Stimulated activated naive B cell treated with anti-CD40 and anti-IgM and Interleukin-4, amounts not matched to agents 10 μg/mL and 1 μg/mL and 100 μg/mL, for 72 hours (primary cell): ENCODE results near the gene STOX2.
A peak's percentile ranks its signal among the peaks of the same experiment; 100 is the strongest.

Experiments
- ATAC-seq, 2 donors: fragments of 150-1000 bp; cut with Tn5 transposase; replicated peaks; 2 replicates each; pipeline ENCODE4 v1.10.0; 2021; ENCODE audit warnings: moderate library complexity in 1 of 2
- DNase-seq: peaks from one replicate; pipeline ENCODE4 v3.0.0; 2021
- H3K27ac Mint-ChIP-seq: one replicate; pipeline ENCODE4 v1.8.0; 2022; ENCODE audit warnings: mild to moderate bottlenecking, mixed read lengths
- H3K27me3 Mint-ChIP-seq, 2 donors: one replicate each; pipeline ENCODE4 v1.8.0; 2022; ENCODE audit warnings: mixed read lengths in 2 of 2
- H3K36me3 Mint-ChIP-seq, 2 donors: one replicate each; pipeline ENCODE4 v1.8.0; 2022; ENCODE audit warnings: mixed read lengths in 2 of 2, mild to moderate bottlenecking in 1 of 2
- H3K4me1 Mint-ChIP-seq, 2 donors: one replicate each; pipeline ENCODE4 v1.8.0; 2022; ENCODE audit warnings: mixed read lengths in 2 of 2, mild to moderate bottlenecking in 1 of 2
- H3K4me3 Mint-ChIP-seq, 2 donors: one replicate each; pipeline ENCODE4 v1.8.0; 2022; ENCODE audit warnings: mild to moderate bottlenecking in 2 of 2, mixed read lengths in 2 of 2, moderate library complexity in 1 of 2
- H3K9me3 Mint-ChIP-seq, 2 donors: one replicate each; pipeline ENCODE4 v1.8.0; 2022; ENCODE audit warnings: mixed read lengths in 2 of 2, mild to moderate bottlenecking in 1 of 2

Gene STOX2

GRCh38 chr4:183873409-183874185 is 31.5 kb upstream of the STOX2 start:
- Mint-ChIP-seq H3K36me3 (no peaks in the 10 kb centered on the region), H3K4me3 (no peak overlapping the region), H3K27me3 (peaks cover 0 to 7% of the 10 kb centered on the region in 2 donors), H3K9me3 (no peaks in the 10 kb centered on the region), H3K27ac (no peak overlapping the region), H3K4me1 (no peaks in the 10 kb centered on the region)
- no peak for DNase-seq
- no peak for ATAC-seq

GRCh38 chr4:183875251-183875825 is 29.8 kb upstream of the STOX2 start:
- ATAC-seq = no peak
- no peak overlapping the region for H3K4me3 Mint-ChIP-seq

GRCh38 chr4:183876268-183876934 is 28.7 kb upstream of the STOX2 start:
- Mint-ChIP-seq H3K4me1 (no peaks in the 10 kb centered on the region), H3K27me3 (peaks cover 7% of the 10 kb centered on the region in 2 donors), H3K36me3 (no peaks in the 10 kb centered on the region), H3K27ac (no peak overlapping the region), H3K4me3 (no peak overlapping the region), H3K9me3 (no peaks in the 10 kb centered on the region)
- no peak for ATAC-seq
- DNase-seq = no peak

More at GRCh38 chr4:183875251-183875825, 29.8 kb upstream of the STOX2 start:
- Mint-ChIP-seq H3K9me3 (no peaks in the 10 kb centered on the region), H3K4me1 (no peaks in the 10 kb centered on the region), H3K27ac (peak overlapping the region; percentile 25), H3K36me3 (no peaks in the 10 kb centered on the region), H3K27me3 (peaks cover 7% of the 10 kb centered on the region in 2 donors)
- DNase-seq = no peak

GRCh38 chr4:183878251-183878970 is 26.7 kb upstream of the STOX2 start:
- Mint-ChIP-seq H3K4me1 (no peaks in the 10 kb centered on the region), H3K4me3 (no peak overlapping the region), H3K27me3 (peaks cover 0 to 7% of the 10 kb centered on the region in 2 donors), H3K36me3 (no peaks in the 10 kb centered on the region), H3K9me3 (no peaks in the 10 kb centered on the region), H3K27ac (no peak overlapping the region)
- no peak for DNase-seq
- no peak for ATAC-seq

GRCh38 chr4:183885205-183885720 is 19.8 kb upstream of the STOX2 start:
- ATAC-seq = no peak
- DNase-seq = no peak
- H3K4me1 Mint-ChIP-seq = no peaks in the 10 kb centered on the region
- H3K27me3 Mint-ChIP-seq = peaks cover 4 to 5% of the 10 kb centered on the region in 2 donors
- no peaks in the 10 kb centered on the region for H3K9me3 Mint-ChIP-seq
- H3K4me3 Mint-ChIP-seq = no peak overlapping the region
- no peak overlapping the region for H3K27ac Mint-ChIP-seq
- H3K36me3 Mint-ChIP-seq = no peaks in the 10 kb centered on the region

GRCh38 chr4:183887351-183887750 is 17.8 kb upstream of the STOX2 start:
- Mint-ChIP-seq H3K27me3 (peaks cover 5 to 8% of the 10 kb centered on the region in 2 donors), H3K4me3 (no peak overlapping the region), H3K36me3 (no peaks in the 10 kb centered on the region)

GRCh38 chr4:183888564-183888963 is 16.5 kb upstream of the STOX2 start:
- DNase-seq = no peak
- Mint-ChIP-seq H3K9me3 (peaks cover 0 to 2% of the 10 kb centered on the region in 2 donors), H3K4me3 (no peak overlapping the region), H3K27ac (no peak overlapping the region), H3K27me3 (peaks cover 12 to 14% of the 10 kb centered on the region in 2 donors), H3K36me3 (no peaks in the 10 kb centered on the region), H3K4me1 (no peaks in the 10 kb centered on the region)
- ATAC-seq = no peak

More at GRCh38 chr4:183887351-183887750, 17.8 kb upstream of the STOX2 start:
- Mint-ChIP-seq H3K4me1 (no peaks in the 10 kb centered on the region), H3K27ac (no peak overlapping the region), H3K9me3 (no peaks in the 10 kb centered on the region)
- ATAC-seq (no peak), DNase-seq (no peak)

DNA sequence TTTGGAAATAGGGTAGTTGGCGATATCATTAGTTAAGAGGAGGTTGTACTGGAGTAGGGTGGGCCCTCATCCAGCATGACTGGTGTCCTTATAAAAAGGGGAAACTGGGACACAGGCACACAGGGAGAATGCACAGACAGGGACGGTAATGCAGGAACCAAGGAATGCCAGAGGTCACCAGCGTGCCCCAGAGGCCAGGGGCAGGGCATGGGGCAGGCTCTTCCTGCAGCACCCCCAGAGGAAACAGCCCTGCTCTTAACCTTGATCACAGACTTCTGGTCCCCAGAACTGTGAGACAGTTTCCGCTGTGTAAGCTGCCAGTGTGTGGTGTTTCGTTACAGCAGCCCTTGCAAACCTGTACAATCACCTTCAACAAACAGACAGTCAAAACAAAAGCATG is 15.9 kb upstream of the STOX2 start:
- Mint-ChIP-seq H3K4me3 (no peak overlapping the region), H3K27ac (no peak overlapping the region), H3K9me3 (peaks cover 0 to 2% of the 10 kb centered on the region in 2 donors), H3K36me3 (no peaks in the 10 kb centered on the region), H3K27me3 (peaks cover 12 to 14% of the 10 kb centered on the region in 2 donors), H3K4me1 (no peaks in the 10 kb centered on the region)
- ATAC-seq (no peak), DNase-seq (no peak)

DNA sequence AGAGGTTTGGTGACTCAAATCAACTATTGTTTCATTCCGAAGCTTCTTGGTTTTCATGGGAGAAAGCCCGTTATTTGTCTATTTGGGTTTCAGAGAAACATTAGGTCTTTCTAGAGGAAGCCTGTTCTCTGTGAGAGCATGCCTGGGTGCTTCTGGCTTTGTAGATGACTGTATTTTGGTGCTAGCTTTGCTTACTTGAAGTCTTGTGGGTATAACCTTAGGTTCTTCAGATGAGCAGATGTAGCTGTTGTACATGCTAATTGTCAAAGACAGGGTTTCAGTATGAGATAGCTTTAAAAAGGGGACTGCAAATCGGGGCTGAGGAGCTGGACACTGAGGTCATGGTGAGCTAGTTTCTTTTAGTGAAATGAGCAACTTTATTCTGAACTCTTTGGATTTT is 7.9 kb upstream of the STOX2 start:
- Mint-ChIP-seq H3K36me3 (no peaks in the 10 kb centered on the region), H3K27me3 (peaks cover 16 to 20% of the 10 kb centered on the region in 2 donors), H3K27ac (no peak overlapping the region), H3K4me3 (no peak overlapping the region), H3K4me1 (no peaks in the 10 kb centered on the region), H3K9me3 (peaks cover 8 to 10% of the 10 kb centered on the region in 2 donors)
- DNase-seq (no peak), ATAC-seq (no peak)

DNA sequence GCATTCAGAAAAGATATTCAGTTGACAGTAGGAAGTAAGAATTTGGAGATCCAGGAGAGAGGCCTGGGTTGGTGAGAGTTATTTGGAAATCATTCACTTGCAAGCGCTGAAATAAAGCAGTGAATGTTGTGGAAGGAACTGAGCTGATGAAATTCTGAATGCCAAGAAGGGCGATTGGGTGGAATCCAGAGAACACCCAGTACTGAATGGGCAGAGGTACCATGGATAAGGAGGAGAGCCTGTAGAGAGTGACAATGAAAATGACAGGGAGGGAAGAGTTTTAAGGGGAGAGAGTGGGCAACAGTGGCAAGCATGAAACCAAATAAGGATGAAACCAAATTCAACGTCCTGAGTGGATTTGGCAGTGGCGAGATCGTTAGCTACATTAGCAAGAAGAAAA is 6.7 kb upstream of the STOX2 start:
- H3K27me3 Mint-ChIP-seq = peaks cover 19 to 24% of the 10 kb centered on the region in 2 donors
- no peak overlapping the region for H3K4me3 Mint-ChIP-seq
- DNase-seq (no peak), ATAC-seq (no peak)
- no peaks in the 10 kb centered on the region for H3K4me1 Mint-ChIP-seq
- no peak overlapping the region for H3K27ac Mint-ChIP-seq
- no peaks in the 10 kb centered on the region for H3K36me3 Mint-ChIP-seq
- H3K9me3 Mint-ChIP-seq = peaks cover 6 to 10% of the 10 kb centered on the region in 2 donors

GRCh38 chr4:183903021-183903760 is 1.9 kb upstream of the STOX2 start:
- peaks cover 6 to 15% of the 10 kb centered on the region in 2 donors for H3K4me1 Mint-ChIP-seq
- DNase-seq = no peak
- peaks cover 49 to 65% of the 10 kb centered on the region in 2 donors for H3K27me3 Mint-ChIP-seq
- H3K27ac Mint-ChIP-seq = no peak overlapping the region
- peaks cover 6 to 10% of the 10 kb centered on the region in 2 donors for H3K9me3 Mint-ChIP-seq
- H3K36me3 Mint-ChIP-seq = no peaks in the 10 kb centered on the region
- no peak overlapping the region for H3K4me3 Mint-ChIP-seq
- ATAC-seq = no peak

DNA sequence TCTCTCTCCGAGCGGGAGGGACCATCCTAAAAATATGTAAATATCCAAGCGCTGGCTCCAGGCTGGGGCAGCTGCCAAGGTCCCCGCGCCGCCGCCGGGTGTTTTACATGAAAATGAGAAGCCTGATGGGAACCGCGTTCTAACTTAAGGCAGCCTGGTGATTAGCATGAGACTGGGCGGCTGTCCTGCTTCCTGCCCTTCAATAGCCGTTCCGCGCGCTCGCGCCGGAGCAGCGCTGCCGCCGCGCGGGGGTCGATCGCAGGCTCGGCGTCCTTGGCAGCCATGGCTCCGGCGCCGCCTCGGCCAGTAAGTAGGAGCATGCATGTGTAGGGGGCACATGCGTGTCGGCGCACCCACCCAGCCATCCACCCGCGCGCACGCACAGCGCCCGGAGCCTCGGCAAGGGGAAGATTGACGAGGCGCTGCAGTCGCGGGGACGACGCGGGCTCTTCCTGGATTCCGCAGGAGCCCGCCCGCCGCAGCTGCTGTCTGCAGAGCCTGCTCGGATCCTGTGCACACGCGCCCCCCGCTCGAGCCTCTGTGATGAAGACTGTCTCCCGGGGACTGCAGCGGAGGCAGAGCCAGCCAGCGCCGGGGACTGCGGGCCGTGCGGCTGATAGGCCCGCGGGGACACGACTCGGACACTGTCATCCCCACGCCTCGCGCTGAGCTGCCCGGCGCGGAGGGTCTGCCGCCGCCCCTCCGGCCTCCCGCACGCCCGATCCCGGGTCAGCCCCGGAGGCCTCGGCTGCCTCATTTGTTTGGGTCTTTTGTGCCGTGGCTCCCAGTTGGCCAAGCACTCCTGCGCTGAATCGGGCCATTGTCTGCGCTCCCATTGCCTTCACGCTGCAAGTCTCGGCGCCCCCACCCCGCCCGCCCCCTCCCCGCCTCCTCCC is 734 bp downstream of the STOX2 start:
- H3K36me3 Mint-ChIP-seq = no peaks in the 10 kb centered on the region
- H3K27me3 Mint-ChIP-seq = peaks cover 58 to 86% of the 10 kb centered on the region in 2 donors
- DNase-seq (no peak), ATAC-seq (no peak)
- H3K4me3 Mint-ChIP-seq = peak overlapping the region; percentile 48 to 71
- H3K9me3 Mint-ChIP-seq = peaks cover 4 to 5% of the 10 kb centered on the region in 2 donors
- peaks cover 6 to 15% of the 10 kb centered on the region in 2 donors for H3K4me1 Mint-ChIP-seq
- H3K27ac Mint-ChIP-seq = peak overlapping the region; percentile 7

- H3K9me3 Mint-ChIP-seq = peaks cover 3% of the 10 kb centered on the region in 2 donors
- DNase-seq (no peak), ATAC-seq (no peak)
- H3K27ac Mint-ChIP-seq = no peak overlapping the region
- peaks cover 6 to 15% of the 10 kb centered on the region in 2 donors for H3K4me1 Mint-ChIP-seq
- no peak overlapping the region for H3K4me3 Mint-ChIP-seq
- H3K27me3 Mint-ChIP-seq = peaks cover 57 to 80% of the 10 kb centered on the region in 2 donors
- H3K36me3 Mint-ChIP-seq = no peaks in the 10 kb centered on the region
Observed at GRCh38 chr4:183906489-183906738, 1.3 kb downstream of the STOX2 start.
